ENCODE measurements around the gene THRB. TPM values are rescaled to one million over a fixed set of nuclear protein-coding genes. Genes with fewer than 3 reads are reported as not detected.
A peak's percentile ranks its signal among the peaks of the same experiment; 100 is the strongest.

THRB gene
- total and polyA plus RNA-seq, 9 of the 15 experiments (the other 6 are each of a cell fraction or from before 2014, with no cell fraction given) = 1.7 to 14.9 (median 6.9) TPM

DNA sequence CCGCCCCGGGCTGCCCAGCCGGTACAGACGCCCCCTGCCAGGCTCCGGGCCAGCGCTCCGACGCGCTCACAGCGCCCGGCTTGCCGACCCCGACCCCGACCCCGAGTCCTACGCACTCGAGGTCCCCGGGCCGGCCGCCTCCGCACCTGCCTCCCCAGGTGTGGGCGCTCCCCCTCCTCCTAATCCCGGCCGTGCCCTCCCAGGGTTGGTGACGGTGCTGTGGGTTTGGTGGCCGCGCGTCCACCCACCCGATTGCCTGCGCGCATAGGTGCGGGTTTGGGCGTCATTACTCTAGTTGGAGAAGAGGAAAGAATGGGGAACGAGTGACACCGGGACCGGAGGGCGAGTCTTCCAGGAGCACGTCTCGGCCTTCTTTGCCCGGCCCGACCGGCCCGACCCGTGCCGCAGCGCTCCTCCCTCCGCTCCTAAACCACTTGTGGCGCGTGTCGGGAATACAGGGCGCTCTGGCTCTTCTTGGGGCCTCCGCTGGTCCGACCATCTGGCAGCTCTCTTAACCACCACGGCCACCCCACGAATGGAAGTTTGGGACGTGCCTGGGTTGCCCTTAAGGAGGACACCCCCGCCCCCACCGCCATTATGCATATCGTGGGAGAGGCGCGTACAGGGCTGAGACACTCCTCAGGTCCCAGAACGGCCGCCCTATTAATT lies 810 bp upstream of the THRB start:
- peak overlapping the region; percentile 75 for H3K27ac ChIP-seq (ENCODE audit: extremely low read depth, low read depth, low read length)
- peak overlapping the region; percentile 64 for H3K4me3 ChIP-seq
- DNase-seq (ENCODE audit: extremely low read depth in 1 of 4, low spot score in 3 of 4) = peak; percentile 66 to 80 (median 74)
- POLR2A ChIA-PET = interaction anchor here (0.6 to 2.5 kb wide), 14 partner anchors 10 to 235 kb away, joined by 3 to 19 read pairs (median 4); no protein-coding TSS in a partner anchor
- no peaks in the 10 kb centered on the region for H3K36me3 ChIP-seq (ENCODE audit: control insufficient read depth, insufficient read depth, low read length)
- H3K4me2 ChIP-seq (ENCODE audit: insufficient read depth, low read length) = peak overlapping the region; percentile 93
- peak overlapping the region; percentile 95 for H2AFZ ChIP-seq (ENCODE audit: low read depth, low read length)
- 7% methylated on average over 40 of the region's 63 CpGs for WGBS (ENCODE audit: insufficient coverage, low coverage, missing lambda C conversion rate)
- in situ Hi-C loops (cut with MboI) = loop anchor here (5.0 kb wide), 2 partner anchors 87 to 233 kb away; no protein-coding TSS in a partner anchor
- BruUV-seq (replicated peaks) = no TSS peak
- no peaks in the 10 kb centered on the region for H4K20me1 ChIP-seq (replicated peaks; ENCODE audit: control insufficient read depth, insufficient read depth, low read length)
- FAIRE-seq = no peak
- CTCF ChIA-PET (ENCODE audit: low intra/inter-chr PET ratio) = interaction anchor here (0.6 kb wide), 1 partner anchor 195 kb away, joined by 4 read pairs; no protein-coding TSS in a partner anchor
- peaks cover 22 to 24% of the 10 kb centered on the region in 2 experiments; a peak in 4 of 5 replicates for H3K4me1 ChIP-seq (replicated peaks in 1 of 2; ENCODE audit: control insufficient read depth in 2 of 2, insufficient read depth in 2 of 2, low read length in 2 of 2)
- H3K9ac ChIP-seq (ENCODE audit: insufficient read depth in 1 of 2, low read depth in 2 of 2, low read length in 2 of 2) = peak overlapping the region; percentile 77 to 90
- no peaks in the 10 kb centered on the region for H3K9me3 ChIP-seq (replicated peaks; ENCODE audit: control insufficient read depth, insufficient read depth, low read depth, low read length)
- no peaks in the 10 kb centered on the region for H3K27me3 ChIP-seq (ENCODE audit: control insufficient read depth in 2 of 2, insufficient read depth in 2 of 2, low read length in 2 of 2)
- ATAC-seq = peak; percentile 65
- H3K79me2 ChIP-seq (ENCODE audit: control insufficient read depth, insufficient read depth, low read length) = peaks cover 42% of the 10 kb centered on the region
- no peaks in the 10 kb centered on the region for H3K9me1 ChIP-seq (ENCODE audit: control insufficient read depth, insufficient read depth, low read length)
- intact Hi-C loops (cut with micrococcal nuclease) = loop anchor here (1.0 to 10.0 kb wide), 3 partner anchors 88 to 581 kb away; partner anchors contain the start of genes NKIRAS1 and RPL15
- TF ChIP-seq, protein P1, sequence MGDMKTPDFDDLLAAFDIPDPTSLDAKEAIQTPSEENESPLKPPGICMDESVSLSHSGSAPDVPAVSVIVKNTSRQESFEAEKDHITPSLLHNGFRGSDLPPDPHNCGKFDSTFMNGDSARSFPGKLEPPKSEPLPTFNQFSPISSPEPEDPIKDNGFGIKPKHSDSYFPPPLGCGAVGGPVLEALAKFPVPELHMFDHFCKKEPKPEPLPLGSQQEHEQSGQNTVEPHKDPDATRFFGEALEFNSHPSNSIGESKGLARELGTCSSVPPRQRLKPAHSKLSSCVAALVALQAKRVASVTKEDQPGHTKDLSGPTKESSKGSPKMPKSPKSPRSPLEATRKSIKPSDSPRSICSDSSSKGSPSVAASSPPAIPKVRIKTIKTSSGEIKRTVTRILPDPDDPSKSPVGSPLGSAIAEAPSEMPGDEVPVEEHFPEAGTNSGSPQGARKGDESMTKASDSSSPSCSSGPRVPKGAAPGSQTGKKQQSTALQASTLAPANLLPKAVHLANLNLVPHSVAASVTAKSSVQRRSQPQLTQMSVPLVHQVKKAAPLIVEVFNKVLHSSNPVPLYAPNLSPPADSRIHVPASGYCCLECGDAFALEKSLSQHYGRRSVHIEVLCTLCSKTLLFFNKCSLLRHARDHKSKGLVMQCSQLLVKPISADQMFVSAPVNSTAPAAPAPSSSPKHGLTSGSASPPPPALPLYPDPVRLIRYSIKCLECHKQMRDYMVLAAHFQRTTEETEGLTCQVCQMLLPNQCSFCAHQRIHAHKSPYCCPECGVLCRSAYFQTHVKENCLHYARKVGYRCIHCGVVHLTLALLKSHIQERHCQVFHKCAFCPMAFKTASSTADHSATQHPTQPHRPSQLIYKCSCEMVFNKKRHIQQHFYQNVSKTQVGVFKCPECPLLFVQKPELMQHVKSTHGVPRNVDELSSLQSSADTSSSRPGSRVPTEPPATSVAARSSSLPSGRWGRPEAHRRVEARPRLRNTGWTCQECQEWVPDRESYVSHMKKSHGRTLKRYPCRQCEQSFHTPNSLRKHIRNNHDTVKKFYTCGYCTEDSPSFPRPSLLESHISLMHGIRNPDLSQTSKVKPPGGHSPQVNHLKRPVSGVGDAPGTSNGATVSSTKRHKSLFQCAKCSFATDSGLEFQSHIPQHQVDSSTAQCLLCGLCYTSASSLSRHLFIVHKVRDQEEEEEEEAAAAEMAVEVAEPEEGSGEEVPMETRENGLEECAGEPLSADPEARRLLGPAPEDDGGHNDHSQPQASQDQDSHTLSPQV (IDR thresholded peaks at IDR 0.05) = peak; percentile 37; the same call in 1 of the 2 replicates
- TF ChIP-seq, protein P2, sequence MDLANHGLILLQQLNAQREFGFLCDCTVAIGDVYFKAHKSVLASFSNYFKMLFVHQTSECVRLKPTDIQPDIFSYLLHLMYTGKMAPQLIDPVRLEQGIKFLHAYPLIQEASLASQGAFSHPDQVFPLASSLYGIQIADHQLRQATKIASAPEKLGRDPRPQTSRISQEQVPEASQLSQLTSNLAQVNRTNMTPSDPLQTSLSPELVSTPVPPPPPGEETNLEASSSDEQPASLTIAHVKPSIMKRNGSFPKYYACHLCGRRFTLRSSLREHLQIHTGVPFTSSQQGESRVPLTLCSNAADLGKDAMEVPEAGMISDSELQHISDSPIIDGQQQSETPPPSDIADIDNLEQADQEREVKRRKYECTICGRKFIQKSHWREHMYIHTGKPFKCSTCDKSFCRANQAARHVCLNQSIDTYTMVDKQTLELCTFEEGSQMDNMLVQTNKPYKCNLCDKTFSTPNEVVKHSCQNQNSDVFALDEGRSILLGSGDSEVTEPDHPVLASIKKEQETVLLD (IDR thresholded peaks at IDR 0.05) = peak; percentile 60; the same call in 1 of the 2 replicates
- TF ChIP-seq, protein P3, sequence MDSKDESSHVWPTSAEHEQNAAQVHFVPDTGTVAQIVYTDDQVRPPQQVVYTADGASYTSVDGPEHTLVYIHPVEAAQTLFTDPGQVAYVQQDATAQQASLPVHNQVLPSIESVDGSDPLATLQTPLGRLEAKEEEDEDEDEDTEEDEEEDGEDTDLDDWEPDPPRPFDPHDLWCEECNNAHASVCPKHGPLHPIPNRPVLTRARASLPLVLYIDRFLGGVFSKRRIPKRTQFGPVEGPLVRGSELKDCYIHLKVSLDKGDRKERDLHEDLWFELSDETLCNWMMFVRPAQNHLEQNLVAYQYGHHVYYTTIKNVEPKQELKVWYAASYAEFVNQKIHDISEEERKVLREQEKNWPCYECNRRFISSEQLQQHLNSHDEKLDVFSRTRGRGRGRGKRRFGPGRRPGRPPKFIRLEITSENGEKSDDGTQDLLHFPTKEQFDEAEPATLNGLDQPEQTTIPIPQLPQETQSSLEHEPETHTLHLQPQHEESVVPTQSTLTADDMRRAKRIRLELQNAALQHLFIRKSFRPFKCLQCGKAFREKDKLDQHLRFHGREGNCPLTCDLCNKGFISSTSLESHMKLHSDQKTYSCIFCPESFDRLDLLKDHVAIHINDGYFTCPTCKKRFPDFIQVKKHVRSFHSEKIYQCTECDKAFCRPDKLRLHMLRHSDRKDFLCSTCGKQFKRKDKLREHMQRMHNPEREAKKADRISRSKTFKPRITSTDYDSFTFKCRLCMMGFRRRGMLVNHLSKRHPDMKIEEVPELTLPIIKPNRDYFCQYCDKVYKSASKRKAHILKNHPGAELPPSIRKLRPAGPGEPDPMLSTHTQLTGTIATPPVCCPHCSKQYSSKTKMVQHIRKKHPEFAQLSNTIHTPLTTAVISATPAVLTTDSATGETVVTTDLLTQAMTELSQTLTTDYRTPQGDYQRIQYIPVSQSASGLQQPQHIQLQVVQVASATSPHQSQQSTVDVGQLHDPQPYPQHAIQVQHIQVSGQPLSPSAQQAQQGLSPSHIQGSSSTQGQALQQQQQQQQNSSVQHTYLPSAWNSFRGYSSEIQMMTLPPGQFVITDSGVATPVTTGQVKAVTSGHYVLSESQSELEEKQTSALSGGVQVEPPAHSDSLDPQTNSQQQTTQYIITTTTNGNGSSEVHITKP (IDR thresholded peaks at IDR 0.05; ENCODE audit: partially characterized antibody) = peak; percentile 51
- TF ChIP-seq, protein P4, sequence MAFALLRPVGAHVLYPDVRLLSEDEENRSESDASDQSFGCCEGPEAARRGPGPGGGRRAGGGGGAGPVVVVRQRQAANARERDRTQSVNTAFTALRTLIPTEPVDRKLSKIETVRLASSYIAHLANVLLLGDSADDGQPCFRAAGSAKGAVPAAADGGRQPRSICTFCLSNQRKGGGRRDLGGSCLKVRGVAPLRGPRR (CRISPR knock-in tag; IDR thresholded peaks at IDR 0.05) = no peak
- TF ChIP-seq ZNF668 (CRISPR knock-in tag; IDR thresholded peaks at IDR 0.05) (no peak), PHB (CRISPR knock-in tag; IDR thresholded peaks at IDR 0.05) (0 out of 2 replicates have a peak, but pooled peaks have one; percentile 64), MAZ (CRISPR knock-in tag; conservative IDR thresholded peaks at IDR 0.05 in 1 of 2, IDR thresholded peaks at IDR 0.05 in 1 of 2) (peak; percentile 52 to 56; a peak in 3 of 4 replicates)
- TF ChIP-seq, protein P5, sequence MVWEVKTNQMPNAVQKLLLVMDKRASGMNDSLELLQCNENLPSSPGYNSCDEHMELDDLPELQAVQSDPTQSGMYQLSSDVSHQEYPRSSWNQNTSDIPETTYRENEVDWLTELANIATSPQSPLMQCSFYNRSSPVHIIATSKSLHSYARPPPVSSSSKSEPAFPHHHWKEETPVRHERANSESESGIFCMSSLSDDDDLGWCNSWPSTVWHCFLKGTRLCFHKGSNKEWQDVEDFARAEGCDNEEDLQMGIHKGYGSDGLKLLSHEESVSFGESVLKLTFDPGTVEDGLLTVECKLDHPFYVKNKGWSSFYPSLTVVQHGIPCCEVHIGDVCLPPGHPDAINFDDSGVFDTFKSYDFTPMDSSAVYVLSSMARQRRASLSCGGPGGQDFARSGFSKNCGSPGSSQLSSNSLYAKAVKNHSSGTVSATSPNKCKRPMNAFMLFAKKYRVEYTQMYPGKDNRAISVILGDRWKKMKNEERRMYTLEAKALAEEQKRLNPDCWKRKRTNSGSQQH (CRISPR knock-in tag; IDR thresholded peaks at IDR 0.05) = 0 out of 2 replicates have a peak, but pooled peaks have one; percentile 48

Measured in K562 (cell line).